ENCODE results near the gene SLC22A23.

Gene SLC22A23

DNA sequence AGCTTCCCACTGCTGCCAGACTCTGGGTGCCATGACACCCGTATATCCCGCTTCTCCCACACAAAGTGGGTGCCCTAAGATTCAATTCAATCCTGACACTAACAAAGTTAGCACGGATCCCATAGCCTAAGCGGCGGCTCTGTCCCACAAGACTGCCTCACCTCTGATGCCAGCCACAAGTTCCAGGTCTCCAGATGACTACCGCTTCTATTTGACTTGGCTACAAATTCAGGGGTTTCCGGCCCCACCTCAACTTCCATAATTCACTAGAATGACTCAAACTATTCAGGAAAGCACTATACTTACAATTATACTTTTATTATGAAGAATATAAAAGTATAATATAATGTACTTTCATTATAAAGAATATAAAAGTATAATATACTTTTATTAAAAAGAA is 24.8 kb upstream of the SLC22A23 start:
- Histone ChIP-seq H3K27ac (no peak overlapping the region), H3K36me3 (no peaks in the 10 kb centered on the region), H3K27me3 (no peaks in the 10 kb centered on the region), H3K9me3 (replicated peaks in 1 of 11) (peaks cover 7 to 26% (median 17%) of the 10 kb centered on the region in 11 experiments; a peak in 19 of 22 replicates), H4K20me1 (no peaks in the 10 kb centered on the region), H3K4me3 (no peak overlapping the region), H3K4me2 (no peak overlapping the region), H3K4me1 (peaks cover 0 to 4% (median 2%) of the 10 kb centered on the region in 10 experiments; a peak in 8 of 20 replicates), H3K9ac (no peak overlapping the region)
- no peak for TF ChIP-seq Cebpa-rat (IDR thresholded peaks at IDR 0.05)

DNA sequence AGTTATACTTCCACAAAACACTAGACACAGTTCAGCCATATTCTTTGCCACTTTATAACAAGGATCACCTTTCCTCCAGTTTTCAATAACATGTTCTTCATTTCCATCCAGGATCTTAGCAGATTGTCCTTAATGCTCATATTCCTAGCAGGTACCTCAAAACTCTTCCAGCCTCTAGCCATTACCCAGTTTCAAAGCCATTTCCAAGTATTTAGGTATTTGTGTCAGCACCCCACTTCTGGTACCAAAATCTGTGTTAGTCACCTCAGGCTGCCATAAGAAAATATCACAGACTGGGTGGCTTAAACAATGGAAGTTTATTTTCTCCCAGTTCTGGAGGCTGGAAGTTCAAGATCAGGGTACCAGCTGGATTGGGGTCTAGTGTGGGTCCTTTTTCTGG is 23.2 kb upstream of the SLC22A23 start:
- H4K20me1 ChIP-seq = no peaks in the 10 kb centered on the region
- no peak overlapping the region for H3K4me2 ChIP-seq
- H3K27me3 ChIP-seq = no peaks in the 10 kb centered on the region
- no peak overlapping the region for H3K27ac ChIP-seq
- no peak overlapping the region for H3K4me3 ChIP-seq
- H3K4me1 ChIP-seq = no peaks in the 10 kb centered on the region
- H3K9ac ChIP-seq = no peak overlapping the region
- no peak for TF ChIP-seq Cebpa-rat (IDR thresholded peaks at IDR 0.05)
- H3K9me3 ChIP-seq (replicated peaks in 1 of 11) = peaks cover 7 to 25% (median 17%) of the 10 kb centered on the region in 11 experiments; a peak in 19 of 22 replicates
- no peaks in the 10 kb centered on the region for H3K36me3 ChIP-seq

- Histone ChIP-seq H3K4me2 (peak overlapping the region in 1 of 11 experiments; percentile 9; a peak in 4 of 22 replicates), H3K27me3 (no peaks in the 10 kb centered on the region), H4K20me1 (no peaks in the 10 kb centered on the region), H3K4me3 (no peak overlapping the region), H3K27ac (peak overlapping the region in 1 of 11 experiments; percentile 77; a peak in 1 of 22 replicates), H3K9ac (no peak overlapping the region), H3K9me3 (replicated peaks in 1 of 11) (no peaks in the 10 kb centered on the region), H3K4me1 (peaks cover 0 to 17% (median 11%) of the 10 kb centered on the region in 10 experiments; a peak in 18 of 20 replicates), H3K36me3 (no peaks in the 10 kb centered on the region)
- no peak for TF ChIP-seq Cebpa-rat (IDR thresholded peaks at IDR 0.05)
These were observed 16.9 kb upstream of the SLC22A23 start for GRCh38 chr6:3473773-3474172.

GRCh38 chr6:3471711-3472110 is 14.9 kb upstream of the SLC22A23 start:
- H3K4me1 ChIP-seq = peaks cover 0 to 17% (median 11%) of the 10 kb centered on the region in 10 experiments; a peak in 18 of 20 replicates
- H3K4me3 ChIP-seq = no peak overlapping the region
- H4K20me1 ChIP-seq = no peaks in the 10 kb centered on the region
- no peaks in the 10 kb centered on the region for H3K36me3 ChIP-seq
- H3K4me2 ChIP-seq = no peak overlapping the region
- H3K27ac ChIP-seq = peak overlapping the region in 2 of 11 experiments; percentile 44 to 77; a peak in 2 of 22 replicates
- no peaks in the 10 kb centered on the region for H3K27me3 ChIP-seq
- H3K9me3 ChIP-seq (replicated peaks in 1 of 11) = no peaks in the 10 kb centered on the region
- TF ChIP-seq Cebpa-rat (IDR thresholded peaks at IDR 0.05) = no peak
- H3K9ac ChIP-seq = no peak overlapping the region

DNA sequence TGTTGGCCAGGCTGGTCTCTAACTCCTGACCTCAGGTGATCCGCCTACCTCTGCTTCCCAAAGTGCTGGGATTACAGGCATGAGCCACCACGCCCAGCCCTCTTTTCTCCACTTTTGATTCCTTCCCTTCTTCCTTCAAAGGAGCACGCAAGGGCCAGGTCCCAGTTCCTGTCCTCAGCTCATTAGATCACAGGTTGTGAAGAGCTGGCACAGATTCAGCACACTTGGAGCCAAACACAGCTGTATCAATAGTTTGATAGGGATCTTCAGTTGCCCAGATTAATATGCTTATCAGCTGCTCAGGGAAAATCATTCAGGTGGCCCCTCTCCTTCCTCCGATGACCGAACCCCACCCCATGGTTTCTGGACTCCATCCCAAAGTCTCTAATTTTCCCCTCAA is 14.4 kb upstream of the SLC22A23 start:
- H3K27ac ChIP-seq = peak overlapping the region in 1 of 11 experiments; percentile 77; a peak in 2 of 22 replicates
- no peak overlapping the region for H3K4me3 ChIP-seq
- H3K4me2 ChIP-seq = no peak overlapping the region
- peaks cover 0 to 17% (median 11%) of the 10 kb centered on the region in 10 experiments; a peak in 18 of 20 replicates for H3K4me1 ChIP-seq
- H3K9me3 ChIP-seq (replicated peaks in 1 of 11) = no peaks in the 10 kb centered on the region
- no peaks in the 10 kb centered on the region for H3K27me3 ChIP-seq
- H3K36me3 ChIP-seq = no peaks in the 10 kb centered on the region
- no peak overlapping the region for H3K9ac ChIP-seq
- no peaks in the 10 kb centered on the region for H4K20me1 ChIP-seq
- no peak for TF ChIP-seq Cebpa-rat (IDR thresholded peaks at IDR 0.05)

DNA sequence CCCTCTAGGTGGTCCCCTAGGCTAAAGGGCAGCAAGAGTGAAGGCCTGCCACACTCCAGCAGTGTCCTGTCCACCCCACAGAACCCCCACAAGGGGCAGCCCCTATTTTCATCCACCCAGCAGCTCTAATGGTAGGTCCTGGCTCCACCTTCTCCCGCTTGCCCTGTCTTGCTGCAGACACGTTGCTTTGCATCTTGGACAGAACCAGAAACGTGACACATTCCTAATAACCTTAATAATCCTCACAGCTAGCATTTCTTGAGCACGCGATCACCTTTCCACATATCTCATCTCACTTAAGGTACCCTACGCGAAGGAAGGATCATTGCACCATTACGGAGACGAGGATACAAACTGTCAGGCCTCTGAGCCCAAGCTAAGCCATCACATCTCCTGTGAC is 11.7 kb upstream of the SLC22A23 start:
- no peaks in the 10 kb centered on the region for H3K27me3 ChIP-seq
- H4K20me1 ChIP-seq = no peaks in the 10 kb centered on the region
- TF ChIP-seq Cebpa-rat (IDR thresholded peaks at IDR 0.05) = no peak
- H3K4me3 ChIP-seq = no peak overlapping the region
- H3K9me3 ChIP-seq (replicated peaks in 1 of 11) = no peaks in the 10 kb centered on the region
- no peak overlapping the region for H3K27ac ChIP-seq
- H3K36me3 ChIP-seq = no peaks in the 10 kb centered on the region
- H3K9ac ChIP-seq = no peak overlapping the region
- H3K4me1 ChIP-seq = peaks cover 0 to 14% (median 11%) of the 10 kb centered on the region in 10 experiments; a peak in 18 of 20 replicates
- H3K4me2 ChIP-seq = no peak overlapping the region

DNA sequence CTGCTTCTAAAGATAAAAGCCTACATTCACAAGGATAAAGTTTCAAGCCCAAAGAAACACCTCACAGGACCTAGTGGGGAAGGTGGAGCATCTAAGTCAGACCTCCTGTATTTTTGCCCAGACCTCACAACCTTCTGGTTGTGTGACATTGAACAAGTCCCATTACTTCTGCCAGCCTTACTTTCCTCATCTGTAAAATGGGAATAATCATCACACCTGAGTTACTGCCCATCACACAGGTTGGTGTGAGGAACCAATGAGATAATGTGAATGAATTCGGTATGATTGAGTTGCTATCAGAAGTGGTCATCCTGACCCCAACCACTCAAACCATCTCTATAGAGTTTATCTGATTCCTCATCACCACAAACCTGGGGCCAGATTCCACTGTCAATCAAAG is 11.1 kb upstream of the SLC22A23 start:
- Histone ChIP-seq H3K27ac (no peak overlapping the region), H3K4me2 (no peak overlapping the region), H3K9me3 (replicated peaks in 1 of 11) (no peaks in the 10 kb centered on the region), H3K4me3 (no peak overlapping the region), H3K36me3 (no peaks in the 10 kb centered on the region), H4K20me1 (no peaks in the 10 kb centered on the region), H3K27me3 (no peaks in the 10 kb centered on the region), H3K9ac (no peak overlapping the region), H3K4me1 (peaks cover 0 to 9% (median 8%) of the 10 kb centered on the region in 10 experiments; a peak in 18 of 20 replicates)
- TF ChIP-seq Cebpa-rat (IDR thresholded peaks at IDR 0.05) = no peak

- H3K4me2 ChIP-seq = no peak overlapping the region
- H3K9ac ChIP-seq = no peak overlapping the region
- no peak overlapping the region for H3K4me3 ChIP-seq
- no peak for TF ChIP-seq Cebpa-rat (IDR thresholded peaks at IDR 0.05)
- no peak overlapping the region for H3K27ac ChIP-seq
- no peaks in the 10 kb centered on the region for H3K36me3 ChIP-seq
- no peaks in the 10 kb centered on the region for H4K20me1 ChIP-seq
- no peaks in the 10 kb centered on the region for H3K9me3 ChIP-seq (replicated peaks in 1 of 11)
- no peaks in the 10 kb centered on the region for H3K4me1 ChIP-seq
- H3K27me3 ChIP-seq = no peaks in the 10 kb centered on the region
These were observed 9.8 kb upstream of the SLC22A23 start for GRCh38 chr6:3466488-3467219.

- H3K27ac ChIP-seq = no peak overlapping the region
These were observed 3.4 kb upstream of the SLC22A23 start for GRCh38 chr6:3460253-3460652.

More at GRCh38 chr6:3460253-3460652, 3.4 kb upstream of the SLC22A23 start:
- peaks cover 7 to 21% (median 17%) of the 10 kb centered on the region in 10 experiments; a peak in 19 of 20 replicates for H3K4me1 ChIP-seq
- H4K20me1 ChIP-seq = peaks cover 0 to 20% (median 14%) of the 10 kb centered on the region in 11 experiments; a peak in 17 of 22 replicates
- H3K4me2 ChIP-seq = no peak overlapping the region
- no peak for TF ChIP-seq Cebpa-rat (IDR thresholded peaks at IDR 0.05)
- peaks cover 30 to 49% (median 44%) of the 10 kb centered on the region in 11 experiments for H3K27me3 ChIP-seq
- no peak overlapping the region for H3K9ac ChIP-seq
- H3K9me3 ChIP-seq (replicated peaks in 1 of 11) = no peaks in the 10 kb centered on the region
- H3K4me3 ChIP-seq = no peak overlapping the region
- H3K36me3 ChIP-seq = no peaks in the 10 kb centered on the region

All from BLaER1 treated with 17β-estradiol and CSF1 and Interleukin-3, amounts not matched to agents 10 nM and 100 nM (cell line).